ENCODE measurements around the gene WDFY4.

WDFY4 gene

GRCh38 chr10:48983648-48984351 lies 299.1 kb downstream of the WDFY4 start:
- H3K9ac ChIP-seq (ENCODE audit: low read length), result no peak overlapping the region
- H3K4me1 ChIP-seq (ENCODE audit: control insufficient read depth, insufficient read depth, low read length), result no peaks in the 10 kb centered on the region
- H3K36me3 ChIP-seq (ENCODE audit: control insufficient read depth, insufficient read depth, low read length), result no peaks in the 10 kb centered on the region
- no peak overlapping the region for H3K4me3 ChIP-seq (ENCODE audit: low read length)
- no peaks in the 10 kb centered on the region for H3K27me3 ChIP-seq (ENCODE audit: control insufficient read depth, insufficient read depth, low read length)
- H3K27ac ChIP-seq (ENCODE audit: low read depth, low read length), result no peak overlapping the region

- Histone ChIP-seq H3K27me3 (ENCODE audit: control insufficient read depth, insufficient read depth, low read length) (no peaks in the 10 kb centered on the region), H3K27ac (ENCODE audit: low read depth, low read length) (no peak overlapping the region), H3K4me1 (ENCODE audit: control insufficient read depth, insufficient read depth, low read length) (no peaks in the 10 kb centered on the region), H3K9ac (ENCODE audit: low read length) (no peak overlapping the region), H3K4me3 (ENCODE audit: low read length) (no peak overlapping the region), H3K36me3 (ENCODE audit: control insufficient read depth, insufficient read depth, low read length) (no peaks in the 10 kb centered on the region)
Measured at GRCh38 chr10:48985621-48986158, 301.0 kb downstream of the WDFY4 start.

DNA sequence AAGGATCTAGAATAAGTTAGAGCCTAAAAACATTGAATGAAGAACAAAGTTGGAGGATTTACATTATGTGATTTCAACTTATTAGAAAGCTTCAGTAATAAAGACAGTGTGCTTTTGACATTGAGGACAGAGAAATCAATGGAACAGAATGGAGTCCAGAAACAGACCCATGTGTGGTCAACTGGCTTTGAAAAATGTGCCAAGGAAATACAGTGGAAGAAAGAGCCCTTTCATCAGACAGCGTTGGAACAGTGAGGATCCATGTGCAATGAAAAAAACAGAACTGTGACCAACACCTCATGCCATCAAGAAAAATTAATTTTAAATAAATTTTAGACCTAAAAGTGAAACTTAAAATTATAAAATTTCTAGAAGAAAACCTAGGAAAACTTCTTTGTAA lies 305.6 kb downstream of the WDFY4 start:
- Histone ChIP-seq H3K27ac (ENCODE audit: low read depth, low read length) (no peak overlapping the region), H3K27me3 (ENCODE audit: control insufficient read depth, insufficient read depth, low read length) (no peaks in the 10 kb centered on the region), H3K36me3 (ENCODE audit: control insufficient read depth, insufficient read depth, low read length) (no peaks in the 10 kb centered on the region), H3K9ac (ENCODE audit: low read length) (no peak overlapping the region), H3K4me1 (ENCODE audit: control insufficient read depth, insufficient read depth, low read length) (no peaks in the 10 kb centered on the region), H3K4me3 (ENCODE audit: low read length) (no peak overlapping the region)

DNA sequence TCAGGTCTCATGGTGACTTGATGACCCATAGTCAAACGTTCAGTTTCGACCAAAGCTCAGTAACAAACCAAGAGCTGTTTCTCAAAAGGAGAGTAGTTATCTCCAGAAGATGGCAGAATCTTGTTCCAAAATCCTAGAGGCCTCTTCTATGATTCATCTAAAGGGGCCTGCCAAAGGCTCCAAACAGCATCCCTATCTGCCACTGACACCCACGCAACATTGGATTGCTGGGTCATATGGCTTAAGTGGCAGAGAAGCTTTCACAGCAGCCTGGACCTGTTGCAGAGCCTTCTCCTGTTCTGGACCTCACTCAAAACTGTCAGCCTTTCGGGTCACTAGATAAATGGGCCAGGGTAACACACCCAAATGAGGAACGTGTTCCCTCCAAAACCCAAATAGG lies 309.0 kb downstream of the WDFY4 start:
- Histone ChIP-seq H3K9ac (ENCODE audit: low read length) (no peak overlapping the region), H3K27me3 (ENCODE audit: control insufficient read depth, insufficient read depth, low read length) (no peaks in the 10 kb centered on the region), H3K4me3 (ENCODE audit: low read length) (no peak overlapping the region), H3K36me3 (ENCODE audit: control insufficient read depth, insufficient read depth, low read length) (no peaks in the 10 kb centered on the region), H3K4me1 (ENCODE audit: control insufficient read depth, insufficient read depth, low read length) (no peaks in the 10 kb centered on the region), H3K27ac (ENCODE audit: low read depth, low read length) (no peak overlapping the region)

DNA sequence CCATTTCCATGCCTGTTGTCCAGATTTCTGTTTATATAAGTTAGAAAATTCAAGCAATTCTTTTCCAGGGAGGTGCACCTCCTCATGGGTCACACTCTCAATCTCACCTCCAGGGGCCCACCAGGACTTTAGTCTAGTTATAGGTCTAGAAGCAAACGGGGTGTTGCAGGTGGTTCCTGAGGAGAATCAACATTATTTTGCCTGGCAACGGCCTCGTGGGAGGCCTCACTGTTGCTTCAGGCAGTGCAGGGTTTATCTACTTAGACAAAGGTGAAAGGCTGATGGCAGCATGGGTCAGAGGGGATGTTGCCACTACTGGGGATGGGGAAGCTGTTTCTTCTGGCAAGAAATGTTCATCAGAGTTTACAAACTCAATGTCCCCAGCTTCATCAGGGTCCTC lies 311.7 kb downstream of the WDFY4 start:
- Histone ChIP-seq H3K27ac (ENCODE audit: low read depth, low read length) (no peak overlapping the region), H3K36me3 (ENCODE audit: control insufficient read depth, insufficient read depth, low read length) (no peaks in the 10 kb centered on the region), H3K4me1 (ENCODE audit: control insufficient read depth, insufficient read depth, low read length) (no peaks in the 10 kb centered on the region), H3K27me3 (ENCODE audit: control insufficient read depth, insufficient read depth, low read length) (no peaks in the 10 kb centered on the region), H3K9ac (ENCODE audit: low read length) (no peak overlapping the region), H3K4me3 (ENCODE audit: low read length) (no peak overlapping the region)

DNA sequence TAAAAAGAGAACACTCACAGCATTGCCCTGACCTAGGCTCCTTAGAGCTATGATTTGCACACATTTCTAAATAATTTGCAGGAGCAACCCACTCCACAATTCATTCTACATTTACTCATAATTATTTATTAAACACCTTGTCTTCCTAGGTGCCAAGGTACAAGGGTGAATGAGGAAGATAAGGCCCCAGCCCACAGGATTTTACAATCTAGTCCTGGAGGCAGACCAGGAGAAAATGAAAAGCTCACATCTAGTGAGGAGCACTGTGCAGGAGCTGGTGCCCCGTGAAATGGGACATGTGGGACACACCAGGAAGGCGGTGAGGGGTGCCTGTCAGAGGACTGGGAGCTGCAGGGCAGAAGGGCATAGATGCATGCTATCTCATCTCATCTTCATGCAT lies 314.7 kb downstream of the WDFY4 start:
- Histone ChIP-seq H3K4me1 (ENCODE audit: control insufficient read depth, insufficient read depth, low read length) (no peaks in the 10 kb centered on the region), H3K4me3 (ENCODE audit: low read length) (no peak overlapping the region), H3K27me3 (ENCODE audit: control insufficient read depth, insufficient read depth, low read length) (no peaks in the 10 kb centered on the region), H3K27ac (ENCODE audit: low read depth, low read length) (no peak overlapping the region), H3K36me3 (ENCODE audit: control insufficient read depth, insufficient read depth, low read length) (no peaks in the 10 kb centered on the region), H3K9ac (ENCODE audit: low read length) (no peak overlapping the region)

- Histone ChIP-seq H3K4me1 (ENCODE audit: control insufficient read depth, insufficient read depth, low read length) (no peaks in the 10 kb centered on the region), H3K27me3 (ENCODE audit: control insufficient read depth, insufficient read depth, low read length) (no peaks in the 10 kb centered on the region), H3K27ac (ENCODE audit: low read depth, low read length) (no peak overlapping the region), H3K4me3 (ENCODE audit: low read length) (no peak overlapping the region), H3K36me3 (ENCODE audit: control insufficient read depth, insufficient read depth, low read length) (no peaks in the 10 kb centered on the region), H3K9ac (ENCODE audit: low read length) (no peak overlapping the region)
Measured at GRCh38 chr10:49000437-49001398, 316.0 kb downstream of the WDFY4 start.

GRCh38 chr10:49001402-49001801 lies 316.7 kb downstream of the WDFY4 start:
- Histone ChIP-seq H3K9ac (ENCODE audit: low read length) (no peak overlapping the region), H3K27ac (ENCODE audit: low read depth, low read length) (no peak overlapping the region)

GRCh38 chr10:49001870-49002672 lies 317.4 kb downstream of the WDFY4 start:
- H3K9ac ChIP-seq (ENCODE audit: low read length), result no peak overlapping the region
- H3K4me1 ChIP-seq (ENCODE audit: control insufficient read depth, insufficient read depth, low read length), result no peaks in the 10 kb centered on the region
- no peaks in the 10 kb centered on the region for H3K27me3 ChIP-seq (ENCODE audit: control insufficient read depth, insufficient read depth, low read length)
- no peak overlapping the region for H3K27ac ChIP-seq (ENCODE audit: low read depth, low read length)
- H3K4me3 ChIP-seq (ENCODE audit: low read length), result no peak overlapping the region
- H3K36me3 ChIP-seq (ENCODE audit: control insufficient read depth, insufficient read depth, low read length), result no peaks in the 10 kb centered on the region

More at GRCh38 chr10:49001402-49001801, 316.7 kb downstream of the WDFY4 start:
- Histone ChIP-seq H3K4me1 (ENCODE audit: control insufficient read depth, insufficient read depth, low read length) (no peaks in the 10 kb centered on the region), H3K27me3 (ENCODE audit: control insufficient read depth, insufficient read depth, low read length) (no peaks in the 10 kb centered on the region), H3K4me3 (ENCODE audit: low read length) (no peak overlapping the region), H3K36me3 (ENCODE audit: control insufficient read depth, insufficient read depth, low read length) (no peaks in the 10 kb centered on the region)

GRCh38 chr10:49005270-49005669 lies 320.6 kb downstream of the WDFY4 start:
- Histone ChIP-seq H3K27ac (ENCODE audit: low read depth, low read length) (no peak overlapping the region), H3K4me1 (ENCODE audit: control insufficient read depth, insufficient read depth, low read length) (no peaks in the 10 kb centered on the region), H3K27me3 (ENCODE audit: control insufficient read depth, insufficient read depth, low read length) (no peaks in the 10 kb centered on the region), H3K4me3 (ENCODE audit: low read length) (no peak overlapping the region), H3K9ac (ENCODE audit: low read length) (no peak overlapping the region), H3K36me3 (ENCODE audit: control insufficient read depth, insufficient read depth, low read length) (no peaks in the 10 kb centered on the region)

GRCh38 chr10:49007129-49007528 lies 322.5 kb downstream of the WDFY4 start:
- H3K9ac ChIP-seq (ENCODE audit: low read length), result no peak overlapping the region
- no peaks in the 10 kb centered on the region for H3K36me3 ChIP-seq (ENCODE audit: control insufficient read depth, insufficient read depth, low read length)
- H3K4me3 ChIP-seq (ENCODE audit: low read length), result no peak overlapping the region
- no peaks in the 10 kb centered on the region for H3K4me1 ChIP-seq (ENCODE audit: control insufficient read depth, insufficient read depth, low read length)
- no peaks in the 10 kb centered on the region for H3K27me3 ChIP-seq (ENCODE audit: control insufficient read depth, insufficient read depth, low read length)
- no peak overlapping the region for H3K27ac ChIP-seq (ENCODE audit: low read depth, low read length)

DNA sequence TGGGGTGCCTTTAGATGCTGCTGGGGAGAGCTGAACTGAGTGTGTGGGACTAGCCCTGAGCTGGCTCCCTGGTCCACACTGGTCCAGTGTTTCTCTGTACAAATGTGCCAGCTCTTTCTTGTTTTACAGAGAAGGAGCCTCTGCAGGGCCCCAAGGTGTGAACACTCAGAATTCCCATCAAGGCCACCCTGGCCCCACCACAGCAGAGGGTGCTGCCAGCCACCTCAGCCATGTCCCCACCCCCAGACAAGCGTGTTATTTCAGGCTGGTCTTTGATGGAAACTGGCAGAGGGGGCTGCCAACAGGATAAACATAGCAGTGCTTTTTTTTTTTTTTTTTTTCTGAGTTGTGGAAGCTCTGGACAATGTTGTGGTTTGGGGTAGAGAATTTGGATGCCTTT lies 323.4 kb downstream of the WDFY4 start:
- Histone ChIP-seq H3K4me3 (ENCODE audit: low read length) (no peak overlapping the region), H3K27me3 (ENCODE audit: control insufficient read depth, insufficient read depth, low read length) (no peaks in the 10 kb centered on the region), H3K9ac (ENCODE audit: low read length) (no peak overlapping the region), H3K4me1 (ENCODE audit: control insufficient read depth, insufficient read depth, low read length) (no peaks in the 10 kb centered on the region), H3K27ac (ENCODE audit: low read depth, low read length) (no peak overlapping the region), H3K36me3 (ENCODE audit: control insufficient read depth, insufficient read depth, low read length) (no peaks in the 10 kb centered on the region)
